ENCODE measurements around the gene NFYA.
A peak's percentile ranks its signal among the peaks of the same experiment; 100 is the strongest.

- TF ChIP-seq EP300 (conservative IDR thresholded peaks at IDR 0.05; ENCODE audit: poor library complexity, severe bottlenecking) (no peak), CTCF (IDR thresholded peaks at IDR 0.05; ENCODE audit: poor library complexity, severe bottlenecking) (peak; percentile 96)
Observed at GRCh38 chr6:41027799-41028560, 44.8 kb upstream of the NFYA start.

Measured in neural cell (in vitro differentiated cells).